ENCODE results near the gene SHFL. TPM values are rescaled to one million over a fixed set of nuclear protein-coding genes. Genes with fewer than 3 reads are reported as not detected.

The SHFL gene
- polyA plus RNA-seq, 3 donors from 2014 or later: 39.4 to 78.4 (median 44.2) TPM

DNA sequence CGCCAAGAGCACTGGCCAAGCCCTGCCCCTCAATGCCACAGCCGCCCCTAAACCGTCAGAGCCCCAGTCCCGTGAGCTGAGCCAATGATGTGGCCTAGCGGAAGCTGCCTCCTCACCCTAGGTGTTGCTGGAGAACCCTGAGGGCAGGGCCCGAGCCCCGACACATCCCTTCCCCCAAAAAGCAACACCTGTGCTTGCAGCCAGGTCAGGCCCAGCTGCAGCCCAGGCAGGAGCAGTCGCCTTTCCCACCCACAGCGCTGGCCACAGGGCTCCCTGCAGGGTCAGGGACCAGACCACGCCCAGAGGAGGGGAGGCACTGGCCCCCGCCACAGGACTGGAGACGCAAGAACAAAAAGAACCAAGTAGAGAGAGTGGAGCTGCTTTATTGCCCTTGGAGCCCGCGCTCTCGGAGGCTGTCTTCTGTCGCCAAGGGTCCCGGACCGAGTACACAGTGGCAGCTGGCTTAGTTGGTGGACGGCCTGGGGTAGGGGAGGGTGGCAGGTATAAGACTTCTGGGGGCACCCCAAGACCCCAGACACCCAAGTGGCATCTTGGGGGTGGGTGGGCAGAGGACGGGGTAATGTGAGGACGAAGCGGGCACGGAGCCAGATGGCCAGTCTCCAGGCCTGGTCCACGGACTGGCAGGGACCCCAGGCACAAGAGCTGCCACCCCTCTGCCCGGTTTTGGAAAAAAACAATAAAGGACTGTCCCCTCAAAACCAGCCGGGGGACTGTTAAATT, 28.7 kb downstream of the SHFL start:
- peak overlapping the region; percentile 61 to 88 (median 82) for H3K4me3 Mint-ChIP-seq
- H3K9me3 Mint-ChIP-seq: no peaks in the 10 kb centered on the region
- peak overlapping the region; percentile 95 to 99 (median 98) for H3K27ac Mint-ChIP-seq
- peaks cover 7 to 22% (median 10%) of the 10 kb centered on the region in 3 donors for H3K36me3 Mint-ChIP-seq
- peaks cover 21 to 50% (median 24%) of the 10 kb centered on the region in 3 donors for H3K27me3 Mint-ChIP-seq (ENCODE audit: low read depth in 3 of 3)
- peak; percentile 43 to 56 (median 54) for DNase-seq
- H3K4me1 Mint-ChIP-seq: peaks cover 78 to 82% of the 10 kb centered on the region in 2 donors

DNA sequence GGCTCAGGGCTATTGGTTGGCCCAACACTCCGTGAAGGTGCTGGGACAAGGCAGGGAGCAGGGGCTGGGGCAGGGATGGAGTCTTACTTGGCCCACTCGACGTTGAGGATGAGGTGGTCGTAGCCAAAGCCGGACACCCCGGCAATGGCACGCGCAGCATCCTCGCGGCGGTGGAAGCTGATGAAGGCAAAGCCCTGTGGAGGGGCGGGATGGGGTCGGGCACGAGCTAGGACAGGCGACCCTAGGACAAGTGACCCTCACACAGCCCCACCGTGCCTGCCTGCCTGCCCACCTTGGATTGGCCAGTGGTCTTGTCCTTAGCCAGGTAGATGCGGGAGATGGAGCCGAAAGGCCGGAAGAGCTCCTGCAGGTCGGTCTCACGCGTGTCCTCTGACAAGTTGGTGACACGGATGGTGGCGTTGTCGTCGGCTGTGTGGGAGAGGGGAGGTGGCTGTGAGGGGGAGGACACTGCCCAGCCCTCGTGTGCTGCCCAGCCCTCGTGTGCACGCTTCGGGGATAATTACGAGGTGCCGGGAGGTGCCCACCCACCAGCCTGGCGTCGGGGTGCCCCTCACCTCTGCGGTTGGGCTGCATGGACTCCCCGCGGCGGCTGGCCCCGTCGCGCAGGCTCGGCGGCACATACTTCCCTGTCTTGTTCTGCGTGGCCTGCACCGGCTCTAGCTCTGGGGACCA, 29.4 kb downstream of the SHFL start:
- H3K4me3 Mint-ChIP-seq: peak overlapping the region; percentile 67 to 91 (median 82)
- peak overlapping the region; percentile 95 to 99 (median 98) for H3K27ac Mint-ChIP-seq
- peaks cover 7 to 22% (median 9%) of the 10 kb centered on the region in 3 donors for H3K36me3 Mint-ChIP-seq
- peaks cover 23 to 52% (median 24%) of the 10 kb centered on the region in 3 donors for H3K27me3 Mint-ChIP-seq (ENCODE audit: low read depth in 3 of 3)
- H3K9me3 Mint-ChIP-seq: no peaks in the 10 kb centered on the region
- peaks cover 77 to 82% of the 10 kb centered on the region in 2 donors for H3K4me1 Mint-ChIP-seq
- peak in 1 of 3 donors; percentile 6 for DNase-seq

DNA sequence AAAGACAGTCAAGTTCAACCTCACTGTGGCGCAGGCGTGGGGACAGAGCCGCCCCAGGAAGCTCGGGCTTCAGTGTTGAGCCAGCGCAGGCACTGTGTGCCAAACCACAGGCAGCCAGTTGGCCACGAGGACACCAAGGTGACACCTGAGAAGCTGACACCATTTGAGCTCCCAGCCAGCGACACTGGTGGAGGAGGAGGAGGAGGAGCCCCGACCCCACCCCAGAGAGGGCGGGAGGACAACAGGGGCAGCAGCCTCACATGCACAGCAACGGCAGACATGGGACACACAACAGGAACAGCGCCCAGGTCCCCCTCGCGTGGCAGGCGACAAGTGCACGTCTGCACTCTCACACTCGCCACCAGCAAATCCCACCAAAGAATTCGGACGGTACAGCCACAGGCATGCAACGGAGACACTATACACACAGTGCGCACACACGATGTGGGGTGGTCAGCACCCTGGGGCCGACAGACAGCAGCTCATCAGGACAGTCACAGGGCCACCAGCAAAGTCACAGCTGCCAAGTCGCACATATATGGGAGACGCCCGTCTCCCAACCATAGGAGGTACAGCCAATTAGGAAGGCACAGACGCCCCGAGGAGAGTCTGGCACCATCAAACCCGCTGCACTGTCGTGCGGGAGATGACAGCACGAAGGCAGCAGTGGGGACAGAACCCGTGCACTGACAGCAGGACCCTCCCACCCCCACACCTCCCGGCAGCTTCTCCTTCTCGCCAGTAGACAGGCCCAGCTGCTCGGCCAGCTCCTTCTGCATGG, 30.2 kb downstream of the SHFL start:
- Mint-ChIP-seq H3K9me3 (no peaks in the 10 kb centered on the region), H3K27ac (peak overlapping the region; percentile 95 to 99 (median 98)), H3K4me3 (peak overlapping the region; percentile 67 to 91 (median 82)), H3K4me1 (peaks cover 73 to 74% of the 10 kb centered on the region in 2 donors), H3K27me3 (ENCODE audit: low read depth in 3 of 3) (peaks cover 21 to 48% (median 24%) of the 10 kb centered on the region in 3 donors), H3K36me3 (peaks cover 6 to 20% (median 7%) of the 10 kb centered on the region in 3 donors)
- peak; percentile 77 to 84 (median 81) for DNase-seq

DNA sequence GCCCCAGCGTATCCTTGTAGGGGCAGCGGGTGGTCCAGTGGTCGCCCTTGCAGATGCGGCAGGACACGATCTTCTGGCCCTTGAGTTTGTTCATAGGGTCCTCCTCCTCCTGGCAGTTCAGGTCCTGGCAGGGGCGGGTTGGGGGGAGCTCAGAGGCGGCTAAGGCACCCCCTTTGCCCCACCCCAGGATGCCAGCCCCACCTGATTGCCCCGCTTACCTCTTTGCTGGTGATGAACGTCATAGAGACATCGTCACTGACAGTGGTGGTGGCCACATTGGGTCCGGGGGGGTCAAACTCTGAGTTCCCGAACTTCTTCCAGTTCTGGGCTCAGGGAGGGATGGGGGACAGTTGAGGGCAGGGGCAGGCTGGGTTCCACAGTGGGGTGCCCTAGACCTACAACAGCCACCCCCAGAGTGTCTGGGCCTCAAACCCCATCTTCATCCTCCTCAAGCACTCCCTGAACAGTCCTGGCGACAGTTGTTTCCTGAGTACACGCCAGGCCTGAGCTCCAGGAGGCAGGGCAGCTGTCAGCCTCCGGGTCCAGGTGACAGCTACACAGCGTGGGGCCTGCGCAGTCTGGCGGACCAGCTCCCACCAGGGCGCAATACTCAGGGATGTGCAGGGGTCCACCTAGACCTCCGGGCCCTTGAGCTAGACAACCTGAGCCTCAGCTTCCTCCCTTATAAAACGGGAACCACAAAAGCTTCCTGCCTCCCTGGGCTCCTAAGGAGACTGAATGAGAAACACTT, 30.9 kb downstream of the SHFL start:
- Mint-ChIP-seq H3K9me3 (no peaks in the 10 kb centered on the region), H3K4me3 (peak overlapping the region; percentile 58 to 91 (median 82)), H3K27ac (peak overlapping the region; percentile 95 to 99 (median 98)), H3K27me3 (ENCODE audit: low read depth in 3 of 3) (peaks cover 18 to 43% (median 20%) of the 10 kb centered on the region in 3 donors), H3K4me1 (peaks cover 65 to 67% of the 10 kb centered on the region in 2 donors), H3K36me3 (peaks cover 6 to 16% (median 7%) of the 10 kb centered on the region in 3 donors)
- no peak for DNase-seq

DNA sequence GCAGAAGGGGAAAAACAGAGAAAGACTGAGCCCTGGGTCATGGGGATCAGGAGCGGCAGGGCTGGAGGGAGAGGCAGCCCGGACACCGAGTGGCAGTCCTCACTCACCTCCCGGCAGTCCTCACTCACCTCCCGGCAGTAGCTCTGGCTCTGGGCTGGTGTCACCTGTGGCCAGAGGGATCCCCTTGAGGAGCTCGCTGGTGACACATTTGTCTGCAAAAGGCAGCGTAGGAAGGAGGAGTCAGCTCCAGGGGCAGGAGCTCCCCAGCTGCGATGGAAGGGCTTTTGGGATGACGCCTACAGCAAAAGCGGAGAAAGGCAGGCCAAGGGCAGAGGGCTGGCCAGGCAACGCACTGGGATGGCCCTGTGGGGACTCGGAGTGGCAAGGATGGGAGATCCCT, 32.8 kb downstream of the SHFL start:
- H3K27ac Mint-ChIP-seq: peak overlapping the region; percentile 86 to 93 (median 90)
- H3K4me3 Mint-ChIP-seq: peak overlapping the region; percentile 90 to 96 (median 93)
- no peaks in the 10 kb centered on the region for H3K9me3 Mint-ChIP-seq
- H3K27me3 Mint-ChIP-seq (ENCODE audit: low read depth in 3 of 3): peaks cover 10 to 26% (median 12%) of the 10 kb centered on the region in 3 donors
- H3K4me1 Mint-ChIP-seq: peaks cover 46 to 48% of the 10 kb centered on the region in 2 donors
- H3K36me3 Mint-ChIP-seq: peaks cover 6 to 16% (median 7%) of the 10 kb centered on the region in 3 donors
- no peak for DNase-seq

DNA sequence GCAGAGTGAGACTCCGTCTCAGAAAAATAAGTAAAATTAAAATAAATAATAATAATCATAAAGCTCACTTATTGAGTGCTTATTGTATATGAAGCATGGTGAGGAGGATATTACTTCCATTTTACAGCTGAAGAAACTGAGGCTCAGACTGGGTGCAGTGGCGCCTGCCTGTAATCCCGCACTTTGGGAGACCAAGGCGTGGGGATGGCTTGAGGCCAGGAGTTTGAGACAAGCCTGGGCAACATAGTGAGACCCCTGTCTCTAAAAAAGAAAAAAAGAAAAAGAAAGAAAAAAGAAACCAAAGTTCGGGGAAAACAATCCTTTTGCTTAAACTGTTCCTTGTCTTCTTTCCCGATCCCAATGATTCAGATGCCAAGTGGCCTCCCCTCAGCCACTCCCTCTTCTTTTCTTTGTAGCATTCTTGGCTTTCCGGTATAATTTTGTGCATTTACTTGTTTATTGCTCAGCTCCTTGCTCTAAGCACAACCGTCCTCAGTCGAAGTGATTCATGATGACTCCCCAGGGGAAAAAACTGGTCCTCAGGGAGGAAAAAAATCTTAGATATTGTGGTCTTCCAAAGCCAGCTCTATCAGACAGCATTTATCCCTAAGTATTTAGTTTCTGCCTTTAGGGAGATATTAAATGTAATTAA, 34.5 kb downstream of the SHFL start:
- DNase-seq: no peak
- Mint-ChIP-seq H3K4me3 (peak overlapping the region in 4 of 5 donors; percentile 29 to 67 (median 43)), H3K4me1 (peaks cover 34% of the 10 kb centered on the region in 2 donors), H3K27ac (no peak overlapping the region), H3K9me3 (no peaks in the 10 kb centered on the region), H3K27me3 (ENCODE audit: low read depth in 3 of 3) (peaks cover 7 to 14% (median 10%) of the 10 kb centered on the region in 3 donors), H3K36me3 (peaks cover 6 to 10% (median 10%) of the 10 kb centered on the region in 3 donors)

DNA sequence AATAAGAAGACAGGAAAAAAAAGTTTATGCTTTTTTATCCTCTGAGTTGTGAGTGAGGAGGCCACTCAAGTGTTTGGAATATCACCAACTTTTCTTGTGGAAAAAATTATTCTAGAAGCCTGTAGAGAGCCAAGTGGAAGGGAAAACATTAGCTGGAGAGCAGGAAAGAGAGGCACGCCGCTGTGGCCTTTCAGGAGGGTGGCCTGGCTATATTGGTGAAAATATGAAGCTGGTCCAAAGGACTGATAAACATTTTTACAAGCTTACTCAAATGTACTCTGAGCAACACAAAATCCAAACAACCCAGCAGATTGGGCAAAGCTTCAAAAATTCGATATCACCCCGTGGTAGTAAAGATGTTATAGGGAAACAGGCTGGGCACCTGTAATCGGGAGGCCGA, 35.9 kb downstream of the SHFL start:
- H3K36me3 Mint-ChIP-seq: peaks cover 0 to 4% (median 3%) of the 10 kb centered on the region in 3 donors
- DNase-seq: no peak
- no peaks in the 10 kb centered on the region for H3K9me3 Mint-ChIP-seq
- H3K27ac Mint-ChIP-seq: no peak overlapping the region
- H3K4me3 Mint-ChIP-seq: peak overlapping the region in 1 of 5 donors; percentile 21
- peaks cover 0 to 7% (median 5%) of the 10 kb centered on the region in 3 donors for H3K27me3 Mint-ChIP-seq (ENCODE audit: low read depth in 3 of 3)
- peaks cover 20% of the 10 kb centered on the region in 2 donors for H3K4me1 Mint-ChIP-seq

DNA sequence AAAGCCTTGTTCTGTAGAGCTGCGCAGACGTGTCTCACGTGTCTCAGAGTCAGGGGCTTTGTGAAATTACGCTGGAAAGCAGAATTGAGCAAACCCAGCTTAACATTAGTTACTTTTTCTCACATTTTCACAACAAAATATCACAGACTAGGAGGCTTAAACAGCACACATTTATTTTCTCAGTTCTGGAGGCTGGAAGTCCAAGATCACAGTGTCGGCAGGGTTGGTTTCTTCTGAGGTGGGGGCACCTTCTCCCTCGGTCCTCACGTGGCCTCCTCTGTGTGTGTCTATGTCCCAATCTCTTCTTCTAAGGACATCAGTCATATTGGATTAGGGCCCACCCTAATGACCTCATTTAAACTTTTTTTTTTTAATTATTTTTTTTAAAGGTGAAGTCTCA, 38.3 kb downstream of the SHFL start:
- Mint-ChIP-seq H3K36me3 (peaks cover 0 to 4% (median 0%) of the 10 kb centered on the region in 3 donors), H3K27ac (peak overlapping the region in 2 of 6 donors; percentile 35 to 65), H3K27me3 (ENCODE audit: low read depth in 3 of 3) (peaks cover 0 to 5% (median 5%) of the 10 kb centered on the region in 3 donors), H3K9me3 (no peaks in the 10 kb centered on the region), H3K4me3 (no peak overlapping the region), H3K4me1 (peaks cover 7 to 8% of the 10 kb centered on the region in 2 donors)
- DNase-seq: no peak

DNA sequence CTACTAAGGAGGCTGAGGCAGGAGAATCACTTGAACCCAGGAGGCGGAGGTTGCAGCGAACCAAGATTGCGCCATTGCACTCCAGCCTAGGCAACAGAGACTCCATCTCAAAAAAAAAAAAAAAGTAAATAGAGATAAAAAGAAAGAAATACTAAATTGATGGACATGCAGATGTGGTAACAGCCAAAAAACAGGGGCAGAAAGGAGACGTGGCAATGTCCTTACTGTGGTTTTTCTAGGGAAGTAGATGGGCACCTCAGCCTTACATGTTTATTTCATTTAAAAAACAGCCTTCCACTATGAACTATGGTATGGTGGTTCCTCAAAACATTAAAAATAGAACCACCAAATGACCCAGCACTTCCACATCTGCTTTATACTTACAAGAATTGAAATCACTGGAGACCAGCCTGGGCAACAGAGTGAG, 40.1 kb downstream of the SHFL start:
- Mint-ChIP-seq H3K27ac (peak overlapping the region in 2 of 6 donors; percentile 7 to 29), H3K9me3 (no peaks in the 10 kb centered on the region), H3K4me3 (no peak overlapping the region), H3K4me1 (peaks cover 0 to 1% of the 10 kb centered on the region in 2 donors), H3K36me3 (peaks cover 0 to 4% (median 2%) of the 10 kb centered on the region in 3 donors), H3K27me3 (ENCODE audit: low read depth in 3 of 3) (no peaks in the 10 kb centered on the region)
- no peak for DNase-seq

DNA sequence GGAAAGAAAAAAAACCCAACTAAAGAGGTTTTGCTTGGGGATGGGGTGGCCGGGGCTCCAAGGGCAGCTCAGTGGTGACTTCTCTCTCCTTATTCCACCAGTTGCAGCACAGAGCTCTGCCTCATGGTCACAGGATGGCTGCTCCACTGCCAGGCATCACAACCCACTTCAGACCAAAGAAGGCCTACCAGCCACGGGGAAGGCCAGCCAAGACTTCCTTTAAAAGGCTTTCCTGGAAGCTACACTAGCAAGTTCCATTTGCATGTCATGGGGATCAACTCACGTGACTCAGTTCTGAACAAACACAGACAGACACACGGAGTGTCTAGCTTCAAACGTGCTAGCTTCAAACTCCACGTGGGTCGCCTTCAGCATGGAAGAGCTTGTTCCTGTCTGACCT, 46.8 kb downstream of the SHFL start:
- Mint-ChIP-seq H3K4me3 (no peak overlapping the region), H3K27ac (peak overlapping the region in 3 of 6 donors; percentile 39 to 56 (median 40)), H3K4me1 (no peaks in the 10 kb centered on the region), H3K9me3 (no peaks in the 10 kb centered on the region), H3K36me3 (peaks cover 10 to 19% (median 11%) of the 10 kb centered on the region in 3 donors), H3K27me3 (ENCODE audit: low read depth in 3 of 3) (peaks cover 0 to 2% (median 2%) of the 10 kb centered on the region in 3 donors)
- no peak for DNase-seq

DNA sequence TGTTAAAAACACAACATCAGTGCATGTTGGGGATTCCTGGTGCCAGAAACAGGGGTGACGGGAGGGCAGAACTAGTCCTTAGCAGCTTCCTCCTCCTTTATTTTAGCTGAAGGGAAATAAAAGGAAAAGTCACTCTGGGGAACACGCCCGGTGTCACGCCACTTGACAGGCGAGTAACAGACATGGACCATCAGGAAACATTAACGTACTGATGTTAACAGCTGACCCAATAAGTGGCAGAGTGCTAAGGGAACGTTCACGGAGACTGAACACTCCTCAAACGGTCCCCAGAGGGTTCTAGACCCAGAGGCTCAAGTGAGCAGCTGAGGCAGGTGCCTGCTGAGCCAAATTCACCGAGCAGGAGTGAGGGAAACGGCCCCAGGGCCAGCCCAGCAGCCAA, 47.5 kb downstream of the SHFL start:
- H3K4me3 Mint-ChIP-seq: no peak overlapping the region
- H3K36me3 Mint-ChIP-seq: peaks cover 10 to 19% (median 11%) of the 10 kb centered on the region in 3 donors
- H3K4me1 Mint-ChIP-seq: no peaks in the 10 kb centered on the region
- no peaks in the 10 kb centered on the region for H3K9me3 Mint-ChIP-seq
- DNase-seq: no peak
- peaks cover 0 to 2% (median 2%) of the 10 kb centered on the region in 3 donors for H3K27me3 Mint-ChIP-seq (ENCODE audit: low read depth in 3 of 3)
- H3K27ac Mint-ChIP-seq: peak overlapping the region in 1 of 6 donors; percentile 49

DNA sequence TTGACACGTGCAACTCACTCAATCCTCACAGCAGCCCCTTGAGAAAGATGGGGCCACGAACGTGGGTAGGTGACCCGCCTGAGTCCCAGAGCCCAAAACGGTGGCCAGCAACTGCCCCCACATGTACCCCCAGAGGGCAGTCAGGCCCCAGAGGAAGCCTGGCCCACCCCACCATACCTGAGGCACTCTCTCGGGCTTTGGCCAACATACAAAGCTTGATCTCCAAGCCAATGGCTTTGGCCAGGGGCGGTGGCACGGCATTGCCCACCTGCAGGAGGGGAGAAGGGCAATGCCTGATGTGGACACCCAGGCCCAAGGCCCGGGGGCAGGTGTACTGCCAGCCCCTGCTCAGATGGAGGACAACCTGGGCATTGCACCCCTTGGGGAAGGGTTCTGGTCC, 47.9 kb downstream of the SHFL start:
- DNase-seq: no peak
- Mint-ChIP-seq H3K4me3 (no peak overlapping the region), H3K4me1 (no peaks in the 10 kb centered on the region), H3K9me3 (no peaks in the 10 kb centered on the region), H3K27me3 (ENCODE audit: low read depth in 3 of 3) (peaks cover 0 to 2% (median 2%) of the 10 kb centered on the region in 3 donors), H3K36me3 (peaks cover 10 to 19% (median 11%) of the 10 kb centered on the region in 3 donors), H3K27ac (no peak overlapping the region)

Measured in immature natural killer cell (primary cell).